GM12892 (cell line): ENCODE measurements around the gene PID1.

Experiments
- POLR2A ChIP-seq: IDR thresholded peaks from 2 replicates; pipeline ENCODE4 v1.6.1; 2011; ENCODE audit warnings: low read depth, low read length, control low read depth
- POLR2AphosphoS5 ChIP-seq: IDR thresholded peaks from 2 replicates; pipeline ENCODE4 v1.6.1; 2011; ENCODE audit warnings: low read depth, low read length, control low read depth
- TAF1 ChIP-seq: IDR thresholded peaks from 2 replicates; pipeline ENCODE4 v1.6.1; 2011; ENCODE audit warnings: low read depth, mild to moderate bottlenecking, control low read depth, low read length, borderline replicate concordance

- TF ChIP-seq POLR2AphosphoS5, result no peak
- TF ChIP-seq POLR2A, result no peak
- TF ChIP-seq TAF1, result no peak
Measured at GRCh38 chr2:229163893-229164292, 107.2 kb downstream of the PID1 start.
